Measurements from ENCODE around the gene C19orf67. TPM values are rescaled to one million over a fixed set of nuclear protein-coding genes. Genes with fewer than 3 reads are reported as not detected.

Gene C19orf67
- total RNA-seq, 1 experiment from 2014 or later: not detected

- H3K36me3 ChIP-seq (ENCODE audit: control insufficient read depth in 1 of 2, insufficient read depth in 2 of 2, low read length in 2 of 2): peaks cover 0 to 6% of the 10 kb centered on the region in 2 experiments; a peak in 1 of 4 replicates
- intact Hi-C loops (cut with micrococcal nuclease): no loop called here
- CTCF ChIA-PET: no interaction called here
Measured at GRCh38 chr19:14054721-14055120, 30.9 kb downstream of the C19orf67 start.

More at GRCh38 chr19:14054721-14055120, 30.9 kb downstream of the C19orf67 start:
- ATAC-seq (no peak), DNase-seq (ENCODE audit: low read depth, low spot score) (no peak)
- no peaks in the 10 kb centered on the region for H3K9me2 ChIP-seq (ENCODE audit: insufficient read depth)
- no peak overlapping the region for H3K4me3 ChIP-seq (replicated peaks in 1 of 2; ENCODE audit: low read depth in 1 of 2, low read length in 2 of 2)
- H3K27ac ChIP-seq (ENCODE audit: low read depth, low read length): no peak overlapping the region; the same call in 1 of the 2 replicates
- no peak overlapping the region for H3K4me2 ChIP-seq (ENCODE audit: low read length)
- no peaks in the 10 kb centered on the region for H3K79me2 ChIP-seq (ENCODE audit: insufficient read depth, low read length)
- H3K9ac ChIP-seq (ENCODE audit: low read length): no peak overlapping the region
- H4K20me1 ChIP-seq (ENCODE audit: insufficient read depth): no peaks in the 10 kb centered on the region
- ChIA-PET RAD21 (ENCODE audit: low non-redundant PET in 1 of 2, low total read pairs in 2 of 2, uncharacterized antibody in 2 of 2, unreplicated experiment in 2 of 2) (no interaction called here), POLR2A (no interaction called here)
- H2AFZ ChIP-seq (ENCODE audit: low read depth, low read length, poor library complexity, severe bottlenecking): no peak overlapping the region
- no TSS peak for BruUV-seq (replicated peaks)
- peaks cover 10 to 24% of the 10 kb centered on the region in 2 experiments for H3K4me1 ChIP-seq (ENCODE audit: control insufficient read depth in 1 of 2, insufficient read depth in 2 of 2, low read length in 2 of 2)
- TF ChIP-seq CEBPB (IDR thresholded peaks at IDR 0.05; ENCODE audit: low read depth) (no peak), ATF3 (IDR thresholded peaks at IDR 0.05) (no peak), JUND (IDR thresholded peaks at IDR 0.05) (no peak), ZNF274 (IDR thresholded peaks at IDR 0.05; ENCODE audit: low read depth, low read length) (no peak), YY1 (IDR thresholded peaks at IDR 0.05; ENCODE audit: extremely low read depth, insufficient replicate concordance, low read depth, low read length) (no peak), REST (IDR thresholded peaks at IDR 0.05; ENCODE audit: low read depth) (no peak), RAD21 (IDR thresholded peaks at IDR 0.05; ENCODE audit: low read depth) (no peak), ZFX (IDR thresholded peaks at IDR 0.05) (no peak), POLR2A (IDR thresholded peaks at IDR 0.05; ENCODE audit: borderline replicate concordance, extremely low read depth, insufficient read depth, insufficient read length) (no peak), ELF1 (IDR thresholded peaks at IDR 0.05; ENCODE audit: borderline replicate concordance, low read depth) (no peak), CTCF (IDR thresholded peaks at IDR 0.05 in 2 of 3, conservative IDR thresholded peaks at IDR 0.05 in 1 of 3; ENCODE audit: borderline replicate concordance in 1 of 3, insufficient read depth in 1 of 3, low read depth in 2 of 3, low read length in 2 of 3) (no peak), TCF7L2 (IDR thresholded peaks at IDR 0.05; ENCODE audit: borderline replicate concordance, extremely low read depth, insufficient read depth, insufficient read length) (no peak)
- no peaks in the 10 kb centered on the region for H3K9me3 ChIP-seq (ENCODE audit: control insufficient read depth in 1 of 2, insufficient read depth in 1 of 2, low read depth in 1 of 2, low read length in 2 of 2)
- H3K27me3 ChIP-seq (ENCODE audit: insufficient read depth, low read length): no peaks in the 10 kb centered on the region
